Measurements from ENCODE around the gene RBFOX2.

DNA sequence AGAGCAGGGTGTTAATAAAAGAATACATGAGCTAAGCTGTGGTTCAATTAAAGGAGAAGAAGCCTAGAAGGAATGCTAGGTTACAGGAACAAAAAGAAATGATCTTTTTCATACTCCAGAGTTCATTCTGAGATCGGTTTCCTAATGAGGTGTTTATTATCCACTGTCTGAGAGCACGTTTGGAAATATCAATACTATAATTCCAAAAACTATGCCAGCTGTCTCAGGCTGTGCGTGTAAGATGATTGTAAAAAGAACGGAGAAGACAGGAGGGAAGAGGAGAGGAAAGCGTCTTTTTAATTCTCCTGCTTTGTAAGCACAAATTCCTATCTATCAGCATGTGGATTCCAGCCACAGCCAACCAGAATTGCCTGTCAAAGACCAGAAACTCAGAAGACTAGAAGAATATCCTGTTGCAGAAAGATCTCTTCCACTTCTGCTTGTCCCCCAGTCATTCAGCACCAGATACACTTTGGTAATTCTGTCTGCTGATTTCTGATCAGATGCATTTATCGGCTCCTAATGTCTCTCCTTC, 285.2 kb downstream of the RBFOX2 start:
- TF ChIP-seq, protein P1, sequence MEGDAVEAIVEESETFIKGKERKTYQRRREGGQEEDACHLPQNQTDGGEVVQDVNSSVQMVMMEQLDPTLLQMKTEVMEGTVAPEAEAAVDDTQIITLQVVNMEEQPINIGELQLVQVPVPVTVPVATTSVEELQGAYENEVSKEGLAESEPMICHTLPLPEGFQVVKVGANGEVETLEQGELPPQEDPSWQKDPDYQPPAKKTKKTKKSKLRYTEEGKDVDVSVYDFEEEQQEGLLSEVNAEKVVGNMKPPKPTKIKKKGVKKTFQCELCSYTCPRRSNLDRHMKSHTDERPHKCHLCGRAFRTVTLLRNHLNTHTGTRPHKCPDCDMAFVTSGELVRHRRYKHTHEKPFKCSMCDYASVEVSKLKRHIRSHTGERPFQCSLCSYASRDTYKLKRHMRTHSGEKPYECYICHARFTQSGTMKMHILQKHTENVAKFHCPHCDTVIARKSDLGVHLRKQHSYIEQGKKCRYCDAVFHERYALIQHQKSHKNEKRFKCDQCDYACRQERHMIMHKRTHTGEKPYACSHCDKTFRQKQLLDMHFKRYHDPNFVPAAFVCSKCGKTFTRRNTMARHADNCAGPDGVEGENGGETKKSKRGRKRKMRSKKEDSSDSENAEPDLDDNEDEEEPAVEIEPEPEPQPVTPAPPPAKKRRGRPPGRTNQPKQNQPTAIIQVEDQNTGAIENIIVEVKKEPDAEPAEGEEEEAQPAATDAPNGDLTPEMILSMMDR (IDR thresholded peaks at IDR 0.05): no peak
- TF ChIP-seq POLR2A (IDR thresholded peaks at IDR 0.05): no peak

Measured in adrenal gland (tissue), 5 donors.